Effector memory CD4-positive, alpha-beta T cell (primary cell): ENCODE data around the gene WDR27.
"Not testable (repeated sequence)": the region's sequence is repeated elsewhere in the genome, so short reads cannot be mapped to it uniquely, and the experiment has no call there.

Source experiments
- DNase-seq, 3 donors: peaks; one replicate each; pipeline ENCODE4 v3.0.0-alpha.2; 2020
- H3K27ac ChIP-seq: 2 replicates; pipeline ENCODE4 v1.7.0; 2013; ENCODE audit warnings: mild to moderate bottlenecking, low read length, moderate library complexity; ENCODE audit not compliant: insufficient read depth, poor library complexity, severe bottlenecking
- H3K27me3 ChIP-seq: replicated peaks from 2 replicates; pipeline ENCODE4 v1.7.0; 2013; ENCODE audit warnings: mild to moderate bottlenecking, low read length; ENCODE audit not compliant: insufficient read depth, control insufficient read depth, poor library complexity, severe bottlenecking
- H3K36me3 ChIP-seq: 2 replicates; pipeline ENCODE4 v1.7.0; 2013; ENCODE audit warnings: mild to moderate bottlenecking, low read length, moderate library complexity; ENCODE audit not compliant: control insufficient read depth, insufficient read depth
- H3K4me1 ChIP-seq: 2 replicates; pipeline ENCODE4 v1.7.0; 2013; ENCODE audit warnings: low read length, mild to moderate bottlenecking; ENCODE audit not compliant: control insufficient read depth, insufficient read depth, poor library complexity, severe bottlenecking
- H3K4me3 ChIP-seq: 2 replicates; pipeline ENCODE4 v1.7.0; 2013; ENCODE audit warnings: low read length, low read depth, mild to moderate bottlenecking; ENCODE audit not compliant: insufficient read depth, poor library complexity, severe bottlenecking
- H3K9me3 ChIP-seq: 2 replicates; pipeline ENCODE4 v1.7.0; 2013; ENCODE audit warnings: mild to moderate bottlenecking, low read length, moderate library complexity; ENCODE audit not compliant: control insufficient read depth

Gene WDR27

GRCh38 chr6:169520104-169520503 lies 181.7 kb downstream of the WDR27 start:
- Histone ChIP-seq H3K36me3 (no peaks in the 10 kb centered on the region), H3K27me3 (no peaks in the 10 kb centered on the region), H3K27ac (no peak overlapping the region), H3K9me3 (peaks cover 8% of the 10 kb centered on the region), H3K4me3 (no peak overlapping the region), H3K4me1 (no peaks in the 10 kb centered on the region)
- DNase-seq = no peak

DNA sequence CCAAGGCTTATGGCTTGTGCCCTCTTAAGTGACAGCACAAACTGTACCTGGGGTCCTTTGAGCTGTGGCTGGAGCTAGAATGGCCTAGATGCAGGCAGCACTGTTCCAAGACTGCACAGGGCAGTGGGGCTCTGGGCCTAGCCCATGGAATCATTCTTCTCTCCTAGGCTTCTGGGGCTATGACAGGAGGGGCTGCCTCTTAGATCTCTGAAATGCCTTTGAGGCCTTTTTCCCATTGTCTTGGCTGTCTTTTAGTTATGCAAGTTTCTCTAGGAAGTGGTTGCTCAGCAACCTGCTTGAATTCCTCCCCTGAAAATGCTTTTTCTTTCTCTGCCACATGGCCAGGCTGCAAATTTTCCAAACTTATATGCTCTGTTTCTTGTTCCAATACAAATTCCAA lies 183.4 kb downstream of the WDR27 start:
- H3K27ac ChIP-seq = no peak overlapping the region
- no peaks in the 10 kb centered on the region for H3K4me1 ChIP-seq
- DNase-seq = no peak
- no peaks in the 10 kb centered on the region for H3K27me3 ChIP-seq
- no peak overlapping the region for H3K4me3 ChIP-seq
- peaks cover 8% of the 10 kb centered on the region for H3K9me3 ChIP-seq
- H3K36me3 ChIP-seq = no peaks in the 10 kb centered on the region

DNA sequence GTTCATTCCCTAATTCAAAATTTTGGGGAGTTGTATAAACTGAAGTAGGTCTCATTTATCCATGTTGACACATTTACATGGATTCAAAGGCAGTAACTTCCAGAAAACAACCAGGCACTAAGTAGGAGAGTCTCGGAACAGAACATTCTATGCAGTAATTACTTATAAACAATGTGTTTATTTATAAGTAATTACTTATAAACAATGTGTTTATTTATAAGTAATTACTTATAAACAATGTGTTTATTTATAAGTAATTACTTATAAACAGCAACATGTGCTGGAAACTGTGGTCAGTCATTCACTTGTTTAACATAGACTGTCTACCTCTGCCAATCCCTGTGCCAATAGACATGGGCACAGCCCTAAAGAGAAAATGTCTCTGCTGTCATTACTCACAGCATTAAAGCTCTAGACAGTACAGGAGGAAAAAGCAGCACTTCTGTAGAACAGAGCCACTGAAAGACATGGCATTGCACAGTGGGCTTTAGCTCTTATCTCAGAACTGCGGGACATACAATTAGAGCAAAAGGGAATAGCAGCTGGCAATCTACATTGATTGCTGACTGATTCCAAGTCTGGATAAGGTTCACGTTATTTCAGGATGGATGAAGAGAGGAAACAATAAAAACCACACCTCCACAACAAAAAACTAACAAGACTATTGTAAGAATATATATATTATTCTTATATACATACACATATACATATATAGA lies 188.2 kb downstream of the WDR27 start:
- Histone ChIP-seq H3K4me3 (no peak overlapping the region), H3K36me3 (no peaks in the 10 kb centered on the region), H3K4me1 (no peaks in the 10 kb centered on the region), H3K27ac (no peak overlapping the region), H3K9me3 (peaks cover 8% of the 10 kb centered on the region), H3K27me3 (no peaks in the 10 kb centered on the region)
- no peak for DNase-seq

GRCh38 chr6:169511785-169512184 lies 190.0 kb downstream of the WDR27 start:
- not testable (repeated sequence) for H3K4me3 ChIP-seq, H3K36me3 ChIP-seq, DNase-seq, H3K27me3 ChIP-seq, H3K9me3 ChIP-seq, H3K27ac ChIP-seq, H3K4me1 ChIP-seq

DNA sequence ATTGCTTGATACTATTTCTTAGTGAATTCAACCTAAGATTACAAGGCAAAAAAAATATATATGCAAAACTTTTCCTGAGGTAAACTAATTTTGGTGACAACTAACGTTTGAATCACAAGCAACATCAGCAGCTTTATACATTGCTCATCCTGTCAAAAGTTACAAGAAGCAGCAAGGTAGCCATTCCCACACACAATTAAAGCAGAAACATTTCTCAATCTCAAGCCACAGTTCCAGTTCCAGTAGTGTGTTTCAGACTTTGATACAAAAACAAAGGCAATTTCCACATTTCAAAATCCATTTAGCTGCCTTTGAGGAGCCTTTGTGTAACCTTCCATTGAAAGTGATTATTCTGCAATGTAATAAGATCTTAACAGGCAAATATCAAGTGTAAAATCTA lies 191.0 kb downstream of the WDR27 start:
- Histone ChIP-seq H3K9me3 (no peaks in the 10 kb centered on the region), H3K27me3 (no peaks in the 10 kb centered on the region), H3K27ac (no peak overlapping the region), H3K4me1 (no peaks in the 10 kb centered on the region), H3K36me3 (no peaks in the 10 kb centered on the region), H3K4me3 (no peak overlapping the region)
- no peak for DNase-seq

DNA sequence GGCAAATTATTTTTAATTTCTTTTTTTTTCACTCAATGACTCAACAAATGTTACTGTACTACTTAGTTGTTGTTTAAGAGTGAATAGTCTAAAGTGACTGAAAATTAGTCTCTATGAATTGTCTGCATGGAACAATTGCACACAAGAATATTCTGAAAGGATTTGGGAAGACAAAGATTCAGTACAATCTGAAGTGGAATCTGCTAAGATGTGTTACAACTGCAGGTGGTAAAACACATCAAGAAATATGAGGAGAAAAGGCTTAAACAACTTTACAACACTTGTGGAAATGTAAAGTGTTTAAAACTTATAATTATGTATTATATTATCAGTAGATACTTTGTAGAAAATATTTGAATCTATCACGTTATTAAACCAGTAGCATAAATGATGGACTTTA lies 193.4 kb downstream of the WDR27 start:
- Histone ChIP-seq H3K27ac (no peak overlapping the region), H3K4me3 (no peak overlapping the region), H3K4me1 (no peaks in the 10 kb centered on the region), H3K36me3 (no peaks in the 10 kb centered on the region), H3K27me3 (no peaks in the 10 kb centered on the region), H3K9me3 (no peaks in the 10 kb centered on the region)
- no peak for DNase-seq

GRCh38 chr6:169503422-169504152 lies 198.2 kb downstream of the WDR27 start:
- no peak overlapping the region for H3K4me3 ChIP-seq
- no peak for DNase-seq
- no peaks in the 10 kb centered on the region for H3K9me3 ChIP-seq
- H3K27ac ChIP-seq = no peak overlapping the region
- no peaks in the 10 kb centered on the region for H3K36me3 ChIP-seq
- H3K27me3 ChIP-seq = no peaks in the 10 kb centered on the region
- no peaks in the 10 kb centered on the region for H3K4me1 ChIP-seq

GRCh38 chr6:169502445-169502844 lies 199.4 kb downstream of the WDR27 start:
- Histone ChIP-seq H3K4me1 (no peaks in the 10 kb centered on the region), H3K36me3 (no peaks in the 10 kb centered on the region), H3K9me3 (no peaks in the 10 kb centered on the region), H3K4me3 (no peak overlapping the region), H3K27ac (no peak overlapping the region), H3K27me3 (no peaks in the 10 kb centered on the region)
- no peak for DNase-seq

GRCh38 chr6:169501777-169502313 lies 200.0 kb downstream of the WDR27 start:
- no peaks in the 10 kb centered on the region for H3K27me3 ChIP-seq
- H3K27ac ChIP-seq = no peak overlapping the region
- H3K36me3 ChIP-seq = no peaks in the 10 kb centered on the region
- H3K9me3 ChIP-seq = no peaks in the 10 kb centered on the region
- no peak overlapping the region for H3K4me3 ChIP-seq
- H3K4me1 ChIP-seq = no peaks in the 10 kb centered on the region
- DNase-seq = no peak

DNA sequence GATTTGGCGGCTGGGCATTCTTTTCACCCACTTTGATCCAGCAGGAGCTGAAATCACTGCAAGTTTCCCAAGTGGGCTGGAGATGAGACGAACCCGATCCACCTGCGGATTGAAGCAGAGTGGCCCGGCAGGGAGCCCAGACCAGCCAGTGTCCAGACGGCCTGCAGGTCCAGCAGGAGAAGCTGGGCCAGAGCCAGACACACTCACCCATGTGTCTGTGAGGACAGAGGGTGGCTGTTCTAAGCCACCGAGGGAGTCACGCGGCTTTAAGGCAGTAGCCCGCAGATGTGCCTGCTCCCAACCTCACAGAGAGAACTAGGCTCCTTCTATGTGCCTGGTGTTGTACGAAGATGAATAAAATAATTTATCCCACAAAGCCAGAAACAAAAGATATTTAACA lies 200.7 kb downstream of the WDR27 start:
- Histone ChIP-seq H3K4me1 (no peaks in the 10 kb centered on the region), H3K27ac (no peak overlapping the region), H3K27me3 (no peaks in the 10 kb centered on the region), H3K9me3 (no peaks in the 10 kb centered on the region), H3K4me3 (no peak overlapping the region), H3K36me3 (no peaks in the 10 kb centered on the region)
- DNase-seq = no peak
